NCI-H82 treated with DMSO at 0.1 percent for 48 hours (cell line): ENCODE data around the gene ATR.
"Not testable (repeated sequence)": the region's sequence is repeated elsewhere in the genome, so short reads cannot be mapped to it uniquely, and the experiment has no call there.

ENCODE experiments used
- DNase-seq: peaks from one replicate; lab custom pipeline; 2025; ENCODE audit not compliant: unreplicated experiment; lab: John Stamatoyannopoulos, UW

Gene ATR

DNA sequence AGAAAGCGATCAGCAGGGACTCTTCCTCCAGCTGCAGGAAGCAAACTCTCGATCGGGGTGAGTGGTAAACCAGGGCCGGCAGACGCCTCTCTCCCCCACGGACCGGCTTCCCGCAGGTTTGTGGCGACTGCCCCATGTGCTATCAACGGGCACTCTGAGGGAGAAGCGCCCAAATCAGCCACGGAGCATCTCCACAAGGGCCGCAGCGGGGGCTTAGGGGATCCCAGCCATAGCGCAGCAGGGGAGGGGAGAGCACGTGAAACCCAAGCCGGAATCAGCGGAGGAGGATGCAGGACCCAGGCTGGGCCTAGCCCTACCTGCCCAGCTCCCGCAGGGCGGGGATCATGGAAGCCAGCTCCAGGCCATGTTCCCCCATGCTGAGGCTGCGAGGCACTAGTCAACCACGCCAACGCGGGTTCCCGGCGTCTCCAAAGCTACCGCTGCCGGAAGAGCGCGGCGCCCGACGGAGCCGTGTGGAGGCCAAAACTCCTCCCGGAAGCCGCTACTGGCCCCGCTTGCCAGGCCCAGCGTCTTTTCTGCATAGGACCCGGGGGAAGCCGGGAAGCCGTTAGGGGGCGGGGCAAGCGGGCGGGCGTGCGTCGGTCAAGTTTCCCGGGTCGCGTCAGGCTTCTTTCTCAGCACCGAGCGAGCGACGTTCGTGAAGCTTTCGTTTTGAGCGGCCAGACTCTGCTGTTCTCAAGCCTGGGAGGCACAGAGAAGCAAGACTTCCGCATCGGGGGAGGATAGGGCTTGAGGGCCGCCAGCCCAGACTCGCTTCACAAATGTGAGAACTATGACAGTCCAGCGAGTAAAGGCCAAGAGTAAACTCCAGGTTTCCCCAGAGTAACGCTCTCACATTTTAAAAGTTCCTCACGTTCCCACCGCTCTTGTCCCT, at the start of gene ATR:
TSS of gene ATR (minus strand) at position 405 of the 895 bp plus-strand sequence. CDS start at position 376, 29 bp downstream.
- peak; percentile 83 for DNase-seq

DNA sequence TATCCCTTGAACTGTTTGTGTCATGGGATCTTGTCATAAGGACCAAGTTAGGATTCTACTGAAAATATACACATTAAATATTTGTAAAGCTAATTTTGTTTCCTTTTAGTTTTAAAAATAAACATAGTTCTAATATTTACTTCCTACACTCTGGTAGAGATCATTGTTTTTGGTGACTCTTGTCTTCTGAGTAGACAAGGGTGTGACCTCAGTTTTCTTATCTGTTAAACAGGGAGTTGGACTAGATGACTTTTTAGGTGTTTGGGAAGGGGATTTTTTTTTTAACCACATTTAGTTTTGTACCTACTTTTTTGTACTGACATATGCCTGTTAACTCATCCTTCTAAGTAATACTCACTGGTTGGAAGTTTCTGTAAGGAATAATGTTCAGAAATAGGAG, 48.4 kb upstream of the ATR start:
- DNase-seq: no peak

DNA sequence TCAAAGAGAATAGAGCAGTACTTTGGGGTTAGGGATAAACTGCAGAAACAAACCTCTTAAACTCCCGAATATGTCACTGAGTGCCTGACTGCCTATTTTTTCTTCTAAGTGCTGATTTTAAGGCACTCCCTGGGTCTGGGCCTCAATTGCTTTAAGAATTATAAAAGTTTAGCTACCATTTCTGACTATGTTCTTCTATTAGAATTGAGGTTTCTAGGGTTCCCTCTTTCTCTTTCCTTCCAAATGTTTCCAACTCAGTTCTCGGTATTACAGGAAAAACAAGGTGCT, 46.6 kb upstream of the ATR start:
- DNase-seq: no peak

DNA sequence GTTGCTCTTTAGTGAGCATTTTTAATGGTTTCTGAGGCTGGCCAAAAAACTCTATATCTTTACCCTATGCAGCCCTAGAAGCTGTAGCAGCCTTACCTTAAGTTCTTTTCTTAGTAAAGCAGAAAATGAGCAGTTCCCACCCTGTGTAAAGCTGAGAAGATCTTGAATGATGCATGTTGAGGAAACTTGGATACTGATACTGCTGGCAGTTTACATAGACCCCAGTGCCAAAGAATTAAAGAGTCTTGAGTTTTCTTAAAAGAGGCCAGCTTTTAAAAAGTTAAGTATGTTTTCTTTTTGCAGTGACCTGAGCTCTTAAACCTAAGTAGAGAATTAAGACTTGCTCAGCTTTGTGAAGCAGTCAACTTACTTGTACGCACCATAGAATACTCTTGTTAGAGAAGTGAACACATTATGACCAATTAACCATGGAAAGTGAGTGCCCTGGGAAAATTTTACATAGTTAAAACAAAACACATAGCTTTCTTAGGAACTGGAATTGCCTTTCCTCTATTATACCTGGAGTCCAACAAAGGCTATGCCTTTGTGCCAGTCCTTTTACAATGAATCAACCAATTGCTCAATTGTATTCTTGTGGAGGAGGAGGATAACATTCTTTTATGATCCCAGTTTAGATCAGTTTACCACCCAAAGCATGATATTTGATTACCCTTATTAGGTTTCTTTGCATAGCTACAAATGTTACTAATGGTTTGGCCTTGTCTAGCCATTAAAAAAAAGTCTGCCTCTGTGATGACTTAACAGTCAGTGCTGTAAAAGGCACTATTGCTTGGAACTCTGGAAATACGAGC, 46.0 kb upstream of the ATR start:
- no peak for DNase-seq

DNA sequence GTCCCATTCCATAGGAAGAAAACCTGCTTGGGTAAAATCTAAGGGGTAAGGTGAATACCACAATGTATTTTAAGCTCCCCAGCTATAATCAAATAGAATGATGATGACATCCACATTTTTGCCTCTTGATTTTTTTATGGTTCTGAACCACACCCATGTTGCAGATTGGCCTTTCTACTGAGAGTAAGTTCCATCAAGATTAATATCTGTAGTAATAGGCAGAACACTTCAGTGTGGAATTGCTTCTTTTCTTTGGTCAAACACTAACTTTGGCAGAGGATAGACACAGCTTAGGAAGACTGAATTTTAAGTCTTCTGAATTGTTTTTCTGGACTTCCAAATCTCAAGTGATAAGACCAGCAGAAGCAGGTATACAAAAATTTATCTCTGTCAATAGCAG, 44.7 kb upstream of the ATR start:
- DNase-seq: no peak

DNA sequence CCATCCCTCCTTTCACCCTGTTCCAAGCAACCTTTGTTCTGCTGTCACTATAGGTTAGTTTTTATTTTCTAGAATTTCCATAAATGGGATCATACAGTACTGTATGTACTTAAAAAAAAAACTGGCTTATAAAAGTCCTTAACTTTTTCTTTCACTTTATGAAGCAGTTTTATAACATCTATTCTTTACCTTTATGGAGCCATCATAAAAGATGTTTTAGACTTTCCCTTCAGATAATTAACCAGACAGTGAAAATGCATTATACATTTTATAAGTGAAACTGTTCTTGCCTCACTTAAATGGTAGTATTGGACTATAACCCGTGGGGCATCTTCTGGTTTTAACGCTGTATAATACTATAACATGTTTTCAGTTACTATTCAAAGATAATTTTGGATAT, 43.9 kb upstream of the ATR start:
- no peak for DNase-seq

DNA sequence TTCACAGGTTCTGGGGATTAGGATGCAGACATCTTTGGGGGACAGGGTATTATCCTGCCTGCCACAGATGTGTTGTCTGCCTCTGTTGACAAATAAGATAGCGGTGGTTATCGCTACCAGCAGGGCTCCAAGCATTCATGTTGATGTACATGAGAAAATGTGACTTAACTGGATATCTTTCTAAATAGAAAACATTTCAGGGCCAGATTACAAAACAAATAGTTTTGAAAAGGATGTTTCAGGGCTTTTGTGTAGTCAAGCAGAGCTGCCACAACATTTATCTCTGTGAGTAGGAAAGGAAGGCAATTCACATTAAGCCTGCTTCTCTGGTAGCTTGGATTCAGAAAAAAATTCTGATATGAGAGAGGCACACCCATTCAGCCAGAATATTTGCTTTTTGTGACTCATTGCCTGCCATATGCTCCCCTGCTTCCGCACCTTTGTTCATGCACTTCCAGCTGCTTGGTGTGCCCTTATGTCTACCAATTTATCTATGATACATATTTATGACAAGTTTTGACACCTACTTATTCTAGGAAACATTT, 40.5 kb upstream of the ATR start:
- no peak for DNase-seq

DNA sequence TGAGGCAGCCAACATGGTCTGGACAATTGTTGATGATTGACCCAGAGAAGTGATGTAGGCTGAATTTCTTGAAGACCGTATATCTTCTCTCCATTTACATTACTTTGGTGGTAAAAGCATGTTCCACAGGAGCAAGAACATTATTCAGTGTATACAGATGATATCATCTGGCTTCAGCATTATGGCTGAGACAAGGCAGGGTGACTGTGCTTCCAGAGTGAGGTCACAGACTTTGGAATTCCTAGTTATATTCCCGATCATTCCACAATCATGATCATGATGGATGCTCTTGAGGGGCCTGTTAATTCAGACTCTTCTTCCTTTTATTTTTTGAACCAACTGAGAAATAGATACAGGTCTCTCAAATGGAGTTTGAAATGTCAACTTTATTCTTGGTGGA, 36.6 kb upstream of the ATR start:
- no peak for DNase-seq

DNA sequence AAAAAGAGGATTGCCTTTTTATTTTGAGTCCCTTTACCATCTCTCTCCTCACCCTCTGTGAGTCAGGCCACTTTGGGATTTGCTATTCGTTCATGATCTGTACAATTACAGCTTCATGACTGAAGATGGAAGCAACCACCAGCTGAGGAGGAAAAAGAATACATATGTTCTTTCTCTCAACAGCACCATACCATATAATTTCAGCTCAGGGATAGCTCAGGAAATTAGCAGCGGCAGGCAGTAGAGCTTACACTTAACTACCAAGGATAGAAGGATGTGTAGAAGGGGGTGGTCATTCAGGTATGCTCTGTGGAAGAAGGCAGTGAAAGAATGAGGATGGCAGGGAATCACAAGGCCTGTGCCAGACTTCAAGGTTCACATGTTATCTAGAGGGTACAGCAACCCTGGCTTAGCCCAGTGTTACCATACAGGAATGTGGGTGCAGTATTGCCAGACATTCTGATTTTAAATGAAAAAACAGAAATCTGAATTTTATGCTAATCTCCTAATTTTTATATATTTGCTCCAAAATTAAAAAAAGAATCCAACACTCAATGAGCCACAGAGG, 35.6 kb upstream of the ATR start:
- DNase-seq: no peak

DNA sequence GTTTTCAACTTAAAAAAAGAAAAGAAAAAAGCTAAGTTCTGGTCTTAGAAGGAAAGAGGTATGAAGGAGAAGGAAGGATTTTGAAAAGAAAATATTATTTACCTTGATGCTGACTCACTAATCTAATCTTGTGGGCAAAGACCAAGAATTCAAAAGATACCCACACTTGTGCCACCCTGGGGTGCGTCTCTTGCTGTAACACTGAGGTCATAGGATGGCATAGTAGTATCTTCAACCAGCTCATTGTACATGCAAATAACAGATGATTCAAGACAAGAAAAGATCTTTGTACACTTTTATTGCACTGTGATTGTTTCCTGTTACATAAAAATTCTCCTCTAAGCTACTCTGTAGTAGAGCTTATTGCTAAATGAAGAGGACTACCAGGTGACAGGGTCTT, 35.0 kb upstream of the ATR start:
- no peak for DNase-seq

DNA sequence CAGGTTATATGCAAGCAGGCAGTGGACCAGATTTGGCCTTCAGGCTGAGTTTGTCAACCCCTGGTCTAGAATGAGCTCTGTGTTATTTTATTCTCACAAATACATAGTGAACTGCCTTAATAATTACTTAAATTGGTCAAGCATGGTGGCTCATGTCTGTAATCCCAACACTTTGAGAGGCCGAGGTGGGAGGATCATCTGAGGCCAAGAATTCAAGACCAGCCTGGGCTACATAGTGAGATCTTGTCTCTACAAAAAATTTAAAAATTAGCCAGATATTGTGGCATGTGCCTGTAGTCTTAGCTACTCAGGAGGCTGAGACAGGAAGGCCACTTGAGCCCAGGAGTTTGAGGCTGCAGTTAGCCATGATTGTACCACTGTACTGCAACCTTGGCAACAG, 32.7 kb upstream of the ATR start:
- no peak for DNase-seq

DNA sequence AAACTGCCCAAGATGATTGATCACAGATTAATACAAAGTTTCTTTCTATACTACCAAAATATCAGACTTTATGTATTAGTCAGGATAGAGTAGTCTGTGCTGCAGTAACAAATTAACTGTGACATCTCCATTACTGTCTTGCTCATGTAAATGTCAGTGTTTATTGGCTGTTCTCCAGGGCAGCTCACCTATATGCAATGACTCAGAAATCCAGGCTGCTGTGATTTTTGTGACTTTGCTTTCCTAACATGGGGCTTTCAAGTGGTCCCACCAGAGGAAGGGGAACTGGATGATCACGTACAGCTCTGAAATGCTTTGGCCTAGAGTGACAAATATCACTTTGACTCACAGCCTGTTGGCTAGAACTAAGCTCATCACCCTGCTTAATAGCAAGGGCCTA, 30.6 kb upstream of the ATR start:
- no peak for DNase-seq

DNA sequence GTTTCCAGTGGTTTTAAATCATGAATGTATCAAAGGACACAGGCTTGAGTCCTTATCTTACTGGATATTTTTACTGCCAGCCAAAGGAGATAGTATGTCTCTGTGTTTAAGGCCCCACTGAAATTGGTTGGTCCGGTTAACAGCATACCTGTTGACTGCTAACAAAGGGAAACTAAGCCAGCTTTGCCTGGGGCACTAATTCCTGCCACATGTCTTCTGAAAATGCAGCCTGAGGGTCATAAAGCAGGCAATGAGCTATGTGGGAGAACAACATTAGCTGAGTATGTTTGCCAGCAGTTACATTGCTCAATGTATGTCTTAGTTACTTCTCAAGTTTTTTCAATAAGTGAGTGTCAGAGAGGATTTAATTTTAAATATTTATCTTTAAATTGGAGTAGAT, 30.1 kb upstream of the ATR start:
- no peak for DNase-seq

DNA sequence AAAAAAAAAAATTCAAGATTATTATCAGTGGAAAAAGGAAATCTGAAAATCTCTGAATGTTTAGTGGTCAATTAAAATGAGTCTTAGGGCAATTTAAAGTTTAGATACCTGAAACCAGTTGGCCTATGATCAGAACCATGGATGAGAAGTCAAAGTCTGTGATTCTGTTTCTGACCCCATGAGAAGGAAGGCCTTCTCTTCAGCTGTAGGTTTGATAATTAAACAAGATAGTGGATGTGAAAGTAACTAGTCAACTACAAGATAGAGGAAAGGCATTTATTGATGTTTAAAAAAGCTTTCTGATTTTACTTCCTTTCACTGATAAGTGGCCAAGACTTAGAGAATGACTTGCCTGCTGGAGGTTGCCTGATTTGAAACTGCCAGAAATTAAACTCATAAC, 26.4 kb upstream of the ATR start:
- no peak for DNase-seq

DNA sequence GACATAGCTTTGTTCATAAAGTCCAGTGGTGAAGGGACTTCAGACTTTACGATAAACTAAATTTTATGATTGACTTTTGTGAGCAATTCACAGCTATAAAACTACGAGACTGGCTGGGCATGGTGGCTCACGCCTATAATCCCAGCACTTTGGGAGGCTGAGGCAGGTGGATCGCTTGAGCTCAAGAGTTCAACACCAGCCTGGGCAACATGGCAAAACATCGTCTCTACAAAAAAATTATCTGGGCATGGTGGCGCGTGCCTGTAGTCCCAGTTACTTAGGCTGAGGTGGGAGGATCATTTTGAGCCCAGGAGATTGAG, 24.8 kb upstream of the ATR start:
- DNase-seq: not testable (repeated sequence)

DNA sequence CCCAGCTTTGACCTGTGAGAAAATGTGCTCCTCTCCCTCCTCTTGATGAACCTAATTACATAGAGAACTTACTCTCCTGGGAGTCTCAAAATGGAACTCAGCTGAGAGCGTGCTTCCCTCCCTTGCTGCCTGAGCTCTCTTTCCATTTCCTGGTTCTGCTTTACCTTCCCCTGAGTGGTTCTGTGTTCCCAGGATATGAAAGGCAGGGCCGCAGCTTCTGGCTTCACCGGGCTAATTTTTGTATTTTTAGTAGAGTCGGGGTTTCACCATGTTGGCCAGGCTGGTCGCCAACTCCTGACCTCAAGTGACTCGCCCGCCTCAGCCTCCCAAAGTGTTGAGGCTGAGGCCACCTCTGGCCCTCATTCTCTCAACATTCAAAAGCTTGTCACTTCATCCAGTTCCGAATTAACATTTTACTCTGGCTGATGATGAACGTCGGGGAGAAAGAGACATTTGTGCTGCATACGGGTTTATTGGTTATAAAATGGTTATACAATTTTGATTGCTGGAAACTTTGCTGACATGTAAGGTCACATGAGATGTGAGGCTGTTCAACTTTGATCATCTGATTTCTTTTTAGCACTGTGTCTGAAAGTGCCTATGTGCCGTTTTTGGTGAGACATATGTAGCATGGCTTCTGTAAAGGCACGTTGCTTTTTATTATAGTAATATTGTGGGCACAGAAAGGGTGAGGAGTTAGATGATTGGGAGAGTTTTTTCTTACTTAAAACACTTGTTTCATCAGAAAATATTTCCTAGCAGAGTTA, 24.3 kb upstream of the ATR start:
- DNase-seq: no peak

DNA sequence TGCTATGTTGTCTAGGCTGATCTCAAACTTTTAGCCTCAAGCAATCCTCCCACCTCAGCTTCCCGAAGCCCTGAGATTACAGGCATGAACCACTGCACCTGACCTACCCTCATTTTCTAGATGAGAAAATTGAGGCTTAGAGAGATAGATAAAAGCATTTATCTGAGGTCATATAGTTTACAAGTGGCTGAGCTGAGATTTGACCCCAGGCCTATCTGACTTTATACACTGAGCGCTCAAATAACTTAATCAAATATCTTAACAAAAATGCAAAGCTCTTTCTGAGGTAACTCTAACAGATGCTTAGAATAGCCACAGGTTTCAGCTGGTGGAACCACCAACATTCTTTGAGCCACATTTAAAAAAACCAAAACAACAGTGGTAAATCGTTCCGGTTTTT, 23.2 kb upstream of the ATR start:
- no peak for DNase-seq

DNA sequence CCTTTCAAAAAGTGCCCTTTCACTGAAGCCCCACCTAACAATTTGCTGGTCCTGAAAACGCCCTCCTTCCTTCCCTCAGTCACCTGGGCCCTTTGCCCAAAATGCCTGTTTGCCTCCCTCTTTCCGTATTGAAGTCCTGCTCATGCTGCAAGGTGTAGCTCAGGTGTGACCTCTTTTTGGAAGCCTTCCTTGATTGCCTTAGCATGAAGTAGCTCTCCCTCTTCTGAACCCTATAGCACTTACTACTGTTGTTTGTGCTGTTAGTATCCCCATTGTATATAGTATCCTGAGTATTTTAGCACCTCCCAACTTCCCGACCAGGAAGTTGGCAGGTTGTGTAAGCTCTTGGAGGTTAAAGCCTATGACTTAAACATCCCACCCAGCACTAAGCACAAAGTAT, 19.4 kb upstream of the ATR start:
- no peak for DNase-seq

DNA sequence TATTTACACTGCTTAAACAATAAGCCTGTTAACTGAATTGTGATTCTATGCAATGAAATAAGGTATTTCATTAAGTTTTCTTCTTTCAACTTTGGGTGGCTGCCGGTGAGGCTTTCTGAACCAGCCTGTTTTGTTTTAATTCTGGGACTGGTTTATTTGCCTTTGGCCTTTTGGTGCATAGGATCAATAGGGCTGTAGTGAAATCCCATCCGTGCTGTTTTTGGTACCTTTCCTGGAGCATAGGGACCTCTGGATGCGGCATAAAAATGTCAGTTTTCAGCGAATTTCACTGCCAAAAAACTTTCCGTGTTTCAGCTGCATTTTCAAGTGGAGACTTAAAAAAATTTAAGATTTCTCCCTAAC, 18.2 kb upstream of the ATR start:
- no peak for DNase-seq

DNA sequence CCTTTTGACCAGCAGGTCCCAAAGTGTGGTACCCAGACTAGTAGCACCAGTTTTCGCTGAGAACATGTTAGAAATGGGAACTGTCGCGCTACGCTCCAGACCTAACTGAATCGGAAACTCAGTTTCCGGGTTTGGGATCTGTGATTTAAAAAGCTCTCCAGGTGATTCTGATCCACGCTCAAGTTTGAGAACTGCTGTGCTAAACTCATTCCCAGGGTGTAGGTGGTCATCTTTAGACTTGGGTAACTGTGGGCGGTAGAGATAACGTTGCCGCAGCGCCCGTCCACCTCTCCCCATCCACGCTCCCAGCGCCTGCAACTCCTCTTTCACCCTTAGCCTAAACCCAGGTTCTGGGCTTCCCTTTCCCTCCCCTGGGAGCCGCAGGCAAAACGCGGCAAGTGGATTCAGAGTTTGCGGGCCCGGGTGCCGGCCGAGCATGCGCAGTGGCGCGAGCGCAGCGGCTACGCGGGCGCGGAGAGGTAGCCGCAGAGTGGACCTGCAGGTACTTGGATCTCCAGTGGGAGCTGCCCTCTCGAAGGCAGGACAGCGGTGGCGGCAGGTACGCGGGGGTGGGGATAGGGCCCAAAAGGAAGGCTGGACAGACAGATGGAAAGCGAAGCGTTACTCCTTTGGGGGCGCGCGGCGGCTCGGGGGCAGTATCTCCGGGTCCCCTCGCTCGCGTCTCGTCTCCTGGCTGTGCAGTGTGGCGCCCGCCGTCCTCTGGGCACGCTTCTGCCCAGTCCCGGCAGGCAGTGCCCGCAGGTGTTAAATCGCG, 17.6 kb upstream of the ATR start, which contains the start of gene PLS1:
TSS of gene PLS1 (plus strand) at position 443 of the 775 bp plus-strand sequence. CDS start 67,845 bp downstream, outside the sequence.
- peak; percentile 87 for DNase-seq

DNA sequence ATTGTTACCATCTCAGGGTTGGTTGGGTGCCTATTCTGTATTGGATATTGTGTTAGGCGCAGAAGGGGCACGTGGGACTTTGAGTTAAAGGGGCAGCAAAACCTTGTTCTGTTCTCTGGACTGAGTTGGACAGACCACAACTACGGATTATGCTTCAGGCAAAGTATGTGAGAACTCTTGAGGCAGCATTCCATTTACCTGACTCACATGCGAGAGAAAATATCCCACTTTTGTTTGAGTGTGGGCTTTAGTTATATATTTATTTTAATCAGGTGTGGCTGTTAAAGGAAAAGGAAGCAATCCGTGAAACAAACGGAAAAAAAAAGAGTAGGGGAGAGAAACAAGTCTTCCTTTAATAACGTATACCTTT, 17.0 kb upstream of the ATR start:
- DNase-seq: no peak
